ENCODE results near the gene PROCR.
A peak's percentile ranks its signal among the peaks of the same experiment; 100 is the strongest.
"Not testable (repeated sequence)": the region's sequence is repeated elsewhere in the genome, so short reads cannot be mapped to it uniquely, and the experiment has no call there.

The PROCR gene

GRCh38 chr20:35171753-35172433 lies at the start of gene PROCR:
Gene PROCR, plus strand, starts transcription at chr20:35172072. Its CDS starts 83 bp downstream, at chr20:35172155.
- peak; percentile 93 for DNase-seq

- DNase-seq: no peak
Measured at GRCh38 chr20:35122756-35123405, 49.0 kb upstream of the PROCR start.

GRCh38 chr20:35125753-35126152 lies 46.1 kb upstream of the PROCR start:
- no peak for DNase-seq

GRCh38 chr20:35129647-35130069 lies 42.2 kb upstream of the PROCR start:
- DNase-seq: no peak

- no peak for DNase-seq
Measured at GRCh38 chr20:35131934-35132333, 39.9 kb upstream of the PROCR start.

- no peak for DNase-seq
Measured at GRCh38 chr20:35133031-35133430, 38.8 kb upstream of the PROCR start.

GRCh38 chr20:35133735-35134134 lies 38.1 kb upstream of the PROCR start:
- no peak for DNase-seq

- DNase-seq: no peak
Measured at GRCh38 chr20:35134472-35134871, 37.4 kb upstream of the PROCR start.

- peak; percentile 44 for DNase-seq
Measured at GRCh38 chr20:35134880-35135279, 37.0 kb upstream of the PROCR start.

- no peak for DNase-seq
Measured at GRCh38 chr20:35135867-35136586, 35.8 kb upstream of the PROCR start.

- no peak for DNase-seq
Measured at GRCh38 chr20:35144694-35145093, 27.2 kb upstream of the PROCR start.

- no peak for DNase-seq
Measured at GRCh38 chr20:35145141-35145564, 26.7 kb upstream of the PROCR start.

GRCh38 chr20:35146299-35146919 lies 25.5 kb upstream of the PROCR start:
- DNase-seq: no peak

GRCh38 chr20:35146920-35147574 lies 24.8 kb upstream of the PROCR start, which contains the start of gene EDEM2:
Gene EDEM2, minus strand, starts transcription at chr20:35147336. Its CDS starts 78 bp downstream, at chr20:35147258.
- DNase-seq: peak; percentile 97

- not testable (repeated sequence) for DNase-seq
Measured at GRCh38 chr20:35147575-35148071, 24.2 kb upstream of the PROCR start.

- no peak for DNase-seq
Measured at GRCh38 chr20:35150846-35151579, 20.9 kb upstream of the PROCR start.

- DNase-seq: peak; percentile 66
Measured at GRCh38 chr20:35151736-35152135, 20.1 kb upstream of the PROCR start.

- DNase-seq: no peak
Measured at GRCh38 chr20:35155936-35156335, 15.9 kb upstream of the PROCR start.

- no peak for DNase-seq
Measured at GRCh38 chr20:35156978-35157377, 14.9 kb upstream of the PROCR start.

GRCh38 chr20:35160341-35160740 lies 11.5 kb upstream of the PROCR start:
- DNase-seq: not testable (repeated sequence)

- not testable (repeated sequence) for DNase-seq
Measured at GRCh38 chr20:35164531-35164930, 7.3 kb upstream of the PROCR start.
